WTC11 (cell line): ENCODE measurements around the gene NR3C2.

Source experiments
- CREB1 ChIP-seq: sonication (generic); formaldehyde crosslinking; IDR thresholded peaks from 2 replicates; pipeline ENCODE4 v1.8.0; 2023; ENCODE audit warnings: mild to moderate bottlenecking, missing genetic modification reagents
- ETV6 ChIP-seq: sonication (generic); formaldehyde crosslinking; IDR thresholded peaks from 2 replicates; pipeline ENCODE4 v1.8.1; 2022; ENCODE audit warnings: mild to moderate bottlenecking, missing genetic modification reagents
- JUN ChIP-seq: sonication (generic); formaldehyde crosslinking; IDR thresholded peaks from 2 replicates; pipeline ENCODE4 v1.8.0; 2023; ENCODE audit warnings: mild to moderate bottlenecking, missing genetic modification reagents
- MYBL2 ChIP-seq: sonication (generic); formaldehyde crosslinking; IDR thresholded peaks from 2 replicates; pipeline ENCODE4 v1.8.1; 2023; ENCODE audit warnings: mild to moderate bottlenecking, moderate library complexity, missing genetic modification reagents
- TCF7 ChIP-seq: sonication (generic); formaldehyde crosslinking; IDR thresholded peaks from 2 replicates; pipeline ENCODE4 v1.8.0; 2022; ENCODE audit warnings: mild to moderate bottlenecking, low read depth, missing genetic modification reagents, moderate library complexity
- ZNF671 ChIP-seq: fragments of 250-450 bp; sonication (Bioruptor Pico); IDR thresholded peaks from 2 replicates; pipeline ENCODE4 v1.8.0; 2021; ENCODE audit warnings: mild to moderate bottlenecking
- TF ChIP-seq, protein P1 (sequence below): sonication (generic); formaldehyde crosslinking; IDR thresholded peaks from 2 replicates; pipeline ENCODE4 v1.8.0; 2022; ENCODE audit warnings: mild to moderate bottlenecking, missing genetic modification reagents
- TF ChIP-seq, protein P2 (sequence below): fragments of 200-600 bp; IDR thresholded peaks from 2 replicates; pipeline ENCODE4 v1.8.0; 2022; ENCODE audit warnings: antibody characterized with exemption
- TF ChIP-seq, protein P3 (sequence below): sonication (generic); formaldehyde crosslinking; IDR thresholded peaks from 2 replicates; pipeline ENCODE4 v1.8.0; 2023; ENCODE audit warnings: missing genetic modification reagents, mild to moderate bottlenecking, borderline replicate concordance
- TF ChIP-seq, protein P4 (sequence below): sonication (generic); formaldehyde crosslinking; IDR thresholded peaks from 2 replicates; pipeline ENCODE4 v1.8.0; 2022; ENCODE audit warnings: mild to moderate bottlenecking, missing genetic modification reagents
- TF ChIP-seq, protein P5 (sequence below): sonication (generic); formaldehyde crosslinking; IDR thresholded peaks from 2 replicates; pipeline ENCODE4 v1.8.1; 2023; ENCODE audit warnings: mild to moderate bottlenecking, missing genetic modification reagents
- TF ChIP-seq, protein P6 (sequence below): sonication (generic); formaldehyde crosslinking; IDR thresholded peaks from 2 replicates; pipeline ENCODE4 v1.8.0; 2023; ENCODE audit warnings: missing genetic modification reagents
- TF ChIP-seq, protein P7 (sequence below): sonication (generic); formaldehyde crosslinking; IDR thresholded peaks from 2 replicates; pipeline ENCODE4 v1.8.1; 2022; ENCODE audit warnings: low read depth, mild to moderate bottlenecking, moderate library complexity, missing genetic modification reagents, borderline replicate concordance

DNA sequence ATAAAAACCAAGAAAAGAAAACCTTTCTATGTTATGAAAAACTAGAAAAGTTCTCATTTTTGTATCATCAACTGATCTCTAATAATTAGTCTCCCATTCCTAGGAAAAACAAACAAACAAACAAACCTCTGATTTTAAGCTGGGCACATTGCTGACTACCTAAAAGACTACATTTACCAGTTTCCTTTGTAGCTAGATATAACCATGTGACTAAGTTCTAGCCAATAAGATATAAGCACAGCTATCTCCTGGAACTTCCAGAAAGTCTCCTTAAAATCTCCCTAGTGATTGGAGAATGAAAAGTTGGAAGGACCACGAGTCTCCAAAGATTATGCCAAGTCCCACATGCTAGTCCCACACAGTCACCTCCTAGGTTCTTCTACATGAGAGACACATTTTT, 108.9 kb downstream of the NR3C2 start:
- TF ChIP-seq, protein P1, sequence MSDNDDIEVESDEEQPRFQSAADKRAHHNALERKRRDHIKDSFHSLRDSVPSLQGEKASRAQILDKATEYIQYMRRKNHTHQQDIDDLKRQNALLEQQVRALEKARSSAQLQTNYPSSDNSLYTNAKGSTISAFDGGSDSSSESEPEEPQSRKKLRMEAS (CRISPR knock-in tag): no peak
- TF ChIP-seq ETV6 (no peak), CREB1 (no peak), JUN (CRISPR knock-in tag) (no peak), ZNF671 (CRISPR knock-in tag) (no peak), MYBL2 (no peak), TCF7 (no peak)
- TF ChIP-seq, protein P2, sequence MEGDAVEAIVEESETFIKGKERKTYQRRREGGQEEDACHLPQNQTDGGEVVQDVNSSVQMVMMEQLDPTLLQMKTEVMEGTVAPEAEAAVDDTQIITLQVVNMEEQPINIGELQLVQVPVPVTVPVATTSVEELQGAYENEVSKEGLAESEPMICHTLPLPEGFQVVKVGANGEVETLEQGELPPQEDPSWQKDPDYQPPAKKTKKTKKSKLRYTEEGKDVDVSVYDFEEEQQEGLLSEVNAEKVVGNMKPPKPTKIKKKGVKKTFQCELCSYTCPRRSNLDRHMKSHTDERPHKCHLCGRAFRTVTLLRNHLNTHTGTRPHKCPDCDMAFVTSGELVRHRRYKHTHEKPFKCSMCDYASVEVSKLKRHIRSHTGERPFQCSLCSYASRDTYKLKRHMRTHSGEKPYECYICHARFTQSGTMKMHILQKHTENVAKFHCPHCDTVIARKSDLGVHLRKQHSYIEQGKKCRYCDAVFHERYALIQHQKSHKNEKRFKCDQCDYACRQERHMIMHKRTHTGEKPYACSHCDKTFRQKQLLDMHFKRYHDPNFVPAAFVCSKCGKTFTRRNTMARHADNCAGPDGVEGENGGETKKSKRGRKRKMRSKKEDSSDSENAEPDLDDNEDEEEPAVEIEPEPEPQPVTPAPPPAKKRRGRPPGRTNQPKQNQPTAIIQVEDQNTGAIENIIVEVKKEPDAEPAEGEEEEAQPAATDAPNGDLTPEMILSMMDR: no peak
- TF ChIP-seq, protein P3, sequence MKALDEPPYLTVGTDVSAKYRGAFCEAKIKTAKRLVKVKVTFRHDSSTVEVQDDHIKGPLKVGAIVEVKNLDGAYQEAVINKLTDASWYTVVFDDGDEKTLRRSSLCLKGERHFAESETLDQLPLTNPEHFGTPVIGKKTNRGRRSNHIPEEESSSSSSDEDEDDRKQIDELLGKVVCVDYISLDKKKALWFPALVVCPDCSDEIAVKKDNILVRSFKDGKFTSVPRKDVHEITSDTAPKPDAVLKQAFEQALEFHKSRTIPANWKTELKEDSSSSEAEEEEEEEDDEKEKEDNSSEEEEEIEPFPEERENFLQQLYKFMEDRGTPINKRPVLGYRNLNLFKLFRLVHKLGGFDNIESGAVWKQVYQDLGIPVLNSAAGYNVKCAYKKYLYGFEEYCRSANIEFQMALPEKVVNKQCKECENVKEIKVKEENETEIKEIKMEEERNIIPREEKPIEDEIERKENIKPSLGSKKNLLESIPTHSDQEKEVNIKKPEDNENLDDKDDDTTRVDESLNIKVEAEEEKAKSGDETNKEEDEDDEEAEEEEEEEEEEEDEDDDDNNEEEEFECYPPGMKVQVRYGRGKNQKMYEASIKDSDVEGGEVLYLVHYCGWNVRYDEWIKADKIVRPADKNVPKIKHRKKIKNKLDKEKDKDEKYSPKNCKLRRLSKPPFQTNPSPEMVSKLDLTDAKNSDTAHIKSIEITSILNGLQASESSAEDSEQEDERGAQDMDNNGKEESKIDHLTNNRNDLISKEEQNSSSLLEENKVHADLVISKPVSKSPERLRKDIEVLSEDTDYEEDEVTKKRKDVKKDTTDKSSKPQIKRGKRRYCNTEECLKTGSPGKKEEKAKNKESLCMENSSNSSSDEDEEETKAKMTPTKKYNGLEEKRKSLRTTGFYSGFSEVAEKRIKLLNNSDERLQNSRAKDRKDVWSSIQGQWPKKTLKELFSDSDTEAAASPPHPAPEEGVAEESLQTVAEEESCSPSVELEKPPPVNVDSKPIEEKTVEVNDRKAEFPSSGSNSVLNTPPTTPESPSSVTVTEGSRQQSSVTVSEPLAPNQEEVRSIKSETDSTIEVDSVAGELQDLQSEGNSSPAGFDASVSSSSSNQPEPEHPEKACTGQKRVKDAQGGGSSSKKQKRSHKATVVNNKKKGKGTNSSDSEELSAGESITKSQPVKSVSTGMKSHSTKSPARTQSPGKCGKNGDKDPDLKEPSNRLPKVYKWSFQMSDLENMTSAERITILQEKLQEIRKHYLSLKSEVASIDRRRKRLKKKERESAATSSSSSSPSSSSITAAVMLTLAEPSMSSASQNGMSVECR (CRISPR knock-in tag): no peak
- TF ChIP-seq, protein P4, sequence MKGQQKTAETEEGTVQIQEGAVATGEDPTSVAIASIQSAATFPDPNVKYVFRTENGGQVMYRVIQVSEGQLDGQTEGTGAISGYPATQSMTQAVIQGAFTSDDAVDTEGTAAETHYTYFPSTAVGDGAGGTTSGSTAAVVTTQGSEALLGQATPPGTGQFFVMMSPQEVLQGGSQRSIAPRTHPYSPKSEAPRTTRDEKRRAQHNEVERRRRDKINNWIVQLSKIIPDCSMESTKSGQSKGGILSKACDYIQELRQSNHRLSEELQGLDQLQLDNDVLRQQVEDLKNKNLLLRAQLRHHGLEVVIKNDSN (CRISPR knock-in tag): no peak
- TF ChIP-seq, protein P5, sequence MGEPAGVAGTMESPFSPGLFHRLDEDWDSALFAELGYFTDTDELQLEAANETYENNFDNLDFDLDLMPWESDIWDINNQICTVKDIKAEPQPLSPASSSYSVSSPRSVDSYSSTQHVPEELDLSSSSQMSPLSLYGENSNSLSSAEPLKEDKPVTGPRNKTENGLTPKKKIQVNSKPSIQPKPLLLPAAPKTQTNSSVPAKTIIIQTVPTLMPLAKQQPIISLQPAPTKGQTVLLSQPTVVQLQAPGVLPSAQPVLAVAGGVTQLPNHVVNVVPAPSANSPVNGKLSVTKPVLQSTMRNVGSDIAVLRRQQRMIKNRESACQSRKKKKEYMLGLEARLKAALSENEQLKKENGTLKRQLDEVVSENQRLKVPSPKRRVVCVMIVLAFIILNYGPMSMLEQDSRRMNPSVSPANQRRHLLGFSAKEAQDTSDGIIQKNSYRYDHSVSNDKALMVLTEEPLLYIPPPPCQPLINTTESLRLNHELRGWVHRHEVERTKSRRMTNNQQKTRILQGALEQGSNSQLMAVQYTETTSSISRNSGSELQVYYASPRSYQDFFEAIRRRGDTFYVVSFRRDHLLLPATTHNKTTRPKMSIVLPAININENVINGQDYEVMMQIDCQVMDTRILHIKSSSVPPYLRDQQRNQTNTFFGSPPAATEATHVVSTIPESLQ (CRISPR knock-in tag): no peak
- TF ChIP-seq, protein P6, sequence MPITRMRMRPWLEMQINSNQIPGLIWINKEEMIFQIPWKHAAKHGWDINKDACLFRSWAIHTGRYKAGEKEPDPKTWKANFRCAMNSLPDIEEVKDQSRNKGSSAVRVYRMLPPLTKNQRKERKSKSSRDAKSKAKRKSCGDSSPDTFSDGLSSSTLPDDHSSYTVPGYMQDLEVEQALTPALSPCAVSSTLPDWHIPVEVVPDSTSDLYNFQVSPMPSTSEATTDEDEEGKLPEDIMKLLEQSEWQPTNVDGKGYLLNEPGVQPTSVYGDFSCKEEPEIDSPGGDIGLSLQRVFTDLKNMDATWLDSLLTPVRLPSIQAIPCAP (CRISPR knock-in tag): no peak
- TF ChIP-seq, protein P7, sequence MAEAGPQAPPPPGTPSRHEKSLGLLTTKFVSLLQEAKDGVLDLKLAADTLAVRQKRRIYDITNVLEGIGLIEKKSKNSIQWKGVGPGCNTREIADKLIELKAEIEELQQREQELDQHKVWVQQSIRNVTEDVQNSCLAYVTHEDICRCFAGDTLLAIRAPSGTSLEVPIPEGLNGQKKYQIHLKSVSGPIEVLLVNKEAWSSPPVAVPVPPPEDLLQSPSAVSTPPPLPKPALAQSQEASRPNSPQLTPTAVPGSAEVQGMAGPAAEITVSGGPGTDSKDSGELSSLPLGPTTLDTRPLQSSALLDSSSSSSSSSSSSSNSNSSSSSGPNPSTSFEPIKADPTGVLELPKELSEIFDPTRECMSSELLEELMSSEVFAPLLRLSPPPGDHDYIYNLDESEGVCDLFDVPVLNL (CRISPR knock-in tag): no peak
